ENCODE data around the gene RAB36. TPM values are rescaled to one million over a fixed set of nuclear protein-coding genes. Genes with fewer than 3 reads are reported as not detected.

Gene RAB36
- total RNA-seq, 1 experiment from 2014 or later = 1.4 TPM

DNA sequence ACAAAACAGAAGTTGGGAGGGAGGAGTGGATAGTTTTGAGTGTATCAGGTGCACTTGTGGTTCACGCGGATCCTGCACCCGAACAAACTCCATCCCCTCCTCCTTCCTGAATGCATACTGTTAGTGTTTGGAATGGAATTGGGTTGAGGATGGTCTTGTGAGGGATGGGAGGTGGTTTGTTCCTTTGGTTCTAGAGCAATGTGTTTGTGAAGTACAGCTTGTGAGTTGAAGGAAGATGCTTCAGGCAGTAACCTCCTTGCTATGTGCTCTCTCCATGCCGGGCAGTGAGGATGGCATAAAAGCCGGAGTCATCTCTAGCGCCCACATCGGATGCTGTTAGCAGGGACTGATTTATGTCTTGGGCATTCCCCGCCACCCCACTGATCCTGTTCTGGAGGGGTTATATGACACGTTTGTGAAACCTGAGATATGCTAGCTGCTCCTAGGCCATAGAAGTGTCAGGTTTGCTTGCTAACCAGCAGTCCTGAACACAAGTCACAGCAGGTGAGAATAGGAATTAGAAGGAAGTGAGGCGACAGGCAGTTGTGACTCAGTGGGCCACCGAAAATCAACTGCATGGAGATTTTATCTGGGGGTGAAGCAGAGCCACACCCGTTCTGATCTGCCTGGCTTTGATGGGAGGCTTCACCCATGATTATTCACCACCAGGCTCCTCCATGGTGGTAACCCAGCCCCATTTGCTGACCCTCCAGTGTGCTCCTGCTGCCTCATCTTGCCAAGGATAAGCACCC, 37.2 kb downstream of the RAB36 start:
- H3K56ac ChIP-seq (ENCODE audit: insufficient read length, low read depth, low read length) = no peak overlapping the region
- no peak overlapping the region for H2BK20ac ChIP-seq (ENCODE audit: low read depth, low read length, poor library complexity, severe bottlenecking)
- H3K27ac ChIP-seq (ENCODE audit: insufficient read length, low read depth, low read length) = no peak overlapping the region
- no peak overlapping the region for H2AK5ac ChIP-seq (ENCODE audit: insufficient read length, low read length)
- no peak overlapping the region for H4K91ac ChIP-seq (ENCODE audit: insufficient read length, low read depth, low read length)
- peaks cover 19 to 39% (median 27%) of the 10 kb centered on the region in 3 experiments for H3K36me3 Mint-ChIP-seq (ENCODE audit: insufficient read depth in 1 of 3, low read depth in 3 of 3)
- no peaks in the 10 kb centered on the region; the same call in 1 of the 2 replicates for H3K27me3 ChIP-seq (ENCODE audit: insufficient read depth, low read length)
- peak overlapping the region in 2 of 3 experiments; percentile 73 to 89; a peak in 2 of 7 replicates for H3K27ac Mint-ChIP-seq
- H4K8ac ChIP-seq (replicated peaks; ENCODE audit: insufficient read length, low read depth, low read length) = no peak overlapping the region
- no peak overlapping the region for H3K18ac ChIP-seq (ENCODE audit: insufficient read length, low read depth, low read length)
- H3K4ac ChIP-seq (ENCODE audit: low read depth, low read length) = no peak overlapping the region
- no peak overlapping the region for H2BK120ac ChIP-seq (ENCODE audit: low read depth, low read length, poor library complexity, severe bottlenecking)
- H2BK15ac ChIP-seq (ENCODE audit: low read depth, low read length) = no peak overlapping the region
- DNase-seq = no peak
- no peak overlapping the region for H3K23ac ChIP-seq (ENCODE audit: insufficient read length, low read depth, low read length)
- no peak for TF ChIP-seq CTCF (conservative IDR thresholded peaks at IDR 0.05)
- no peak overlapping the region for H2BK12ac ChIP-seq (ENCODE audit: insufficient read length, low read depth, low read length)
- peak overlapping the region; percentile 73 to 86 for H3K4me3 Mint-ChIP-seq
- H3K79me1 ChIP-seq (ENCODE audit: insufficient read depth, low read depth, low read length, poor library complexity, severe bottlenecking) = peaks cover 2% of the 10 kb centered on the region
- H4K20me1 ChIP-seq (ENCODE audit: control insufficient read depth, insufficient read depth, insufficient read length) = peaks cover 6% of the 10 kb centered on the region
- no peaks in the 10 kb centered on the region for H3K9me3 ChIP-seq (ENCODE audit: control insufficient read depth, low read depth, low read length)
- WGBS (ENCODE audit: extremely low coverage, insufficient read length, low lambda C conversion rate) = no CpG with 5 or more reads among the region's 12 CpGs
- H3K9me3 Mint-ChIP-seq = no peaks in the 10 kb centered on the region; a peak in 1 of 5 replicates
- H3K9ac ChIP-seq (ENCODE audit: extremely low read depth, insufficient read length, low read length) = peak overlapping the region; percentile 17
- H3T11ph ChIP-seq (ENCODE audit: low read length) = no peak overlapping the region
- peaks cover 4% of the 10 kb centered on the region; the same call in 1 of the 2 replicates for H3K4me1 ChIP-seq (ENCODE audit: insufficient read depth, low read length)
- peak overlapping the region; percentile 90 for H3K4me2 ChIP-seq (ENCODE audit: insufficient read depth, insufficient read length, low read length)
- no peak overlapping the region for H2AFZ ChIP-seq (ENCODE audit: low read length)
- peaks cover 12% of the 10 kb centered on the region for H3K27me3 Mint-ChIP-seq (ENCODE audit: low read depth)
- H3K14ac ChIP-seq (ENCODE audit: insufficient read depth, low read length) = peak overlapping the region; percentile 33; the same call in 1 of the 2 replicates
- peaks cover 54 to 70% of the 10 kb centered on the region in 2 experiments for H3K4me1 Mint-ChIP-seq
- H2BK5ac ChIP-seq (ENCODE audit: insufficient read length, low read length) = no peak overlapping the region
- H3K79me2 ChIP-seq (ENCODE audit: insufficient read depth, low read length) = peaks cover 45% of the 10 kb centered on the region; the same call in 1 of the 2 replicates
- no peak overlapping the region for H4K5ac ChIP-seq (ENCODE audit: insufficient read length, low read depth, low read length)
- H3K23me2 ChIP-seq (ENCODE audit: insufficient read length, low read depth, low read length, poor library complexity, severe bottlenecking) = peaks cover 21% of the 10 kb centered on the region
